Stomach (tissue), 9 donors: ENCODE data around the gene ELF1. TPM values are rescaled to one million over a fixed set of nuclear protein-coding genes. Genes with fewer than 3 reads are reported as not detected.
"Not testable (repeated sequence)": the region's sequence is repeated elsewhere in the genome, so short reads cannot be mapped to it uniquely, and the experiment has no call there.

Experiments used
- DNase-seq, 2 donors: peaks; one replicate each; pipeline versions ENCODE4 v3.0.0 to v3.0.0-alpha.2; 2013 to 2019
- H3K27ac ChIP-seq, 5 donors: fragments of 200-600 bp in 4 of 5; sonication (generic) in 4 of 5; one replicate each; pipeline ENCODE4 v1.5.1; 2013 to 2019; ENCODE audit warnings: mild to moderate bottlenecking in 1 of 5, moderate library complexity in 1 of 5
- H3K27me3 ChIP-seq, 3 donors: fragments of 200-600 bp; sonication (generic); one replicate each; pipeline ENCODE4 v1.5.1; 2017 to 2019; ENCODE audit warnings: mixed run types in 1 of 3
- H3K36me3 ChIP-seq, 4 donors: fragments of 200-600 bp; sonication (generic); 1 replicate in 3 of 4; 2 replicates in 1 of 4; pipeline ENCODE4 v1.5.1; 2016 to 2019
- H3K4me1 ChIP-seq, 4 donors: fragments of 200-600 bp; sonication (generic); one replicate each; pipeline ENCODE4 v1.5.1; 2016 to 2019
- H3K4me3 ChIP-seq, 4 donors: fragments of 200-600 bp; sonication (generic) in 3 of 4; one replicate each; pipeline ENCODE4 v1.5.1; 2016 to 2019; ENCODE audit warnings: mild to moderate bottlenecking in 1 of 4
- H3K9me3 ChIP-seq, 4 donors: fragments of 200-600 bp; sonication (generic); one replicate each; pipeline ENCODE4 v1.5.1; 2016 to 2019
- EP300 ChIP-seq: sonication (generic); formaldehyde crosslinking; IDR thresholded peaks from one replicate; pipeline ENCODE4 v1.6.1; 2017; ENCODE audit warnings: antibody characterized with exemption
- POLR2A ChIP-seq, 4 donors: fragments of 450-650 bp; IDR thresholded peaks; one replicate each; pipeline ENCODE4 v1.6.1; 2016; ENCODE audit warnings: antibody characterized with exemption in 4 of 4, control low read depth in 2 of 4, mild to moderate bottlenecking in 1 of 4, moderate library complexity in 1 of 4
- POLR2AphosphoS5 ChIP-seq, 3 donors: sonication (generic); formaldehyde crosslinking; IDR thresholded peaks; one replicate each; pipeline ENCODE4 v1.6.1; 2016; ENCODE audit warnings: antibody characterized with exemption in 3 of 3
- WGBS, 5 donors: extraction: QIAGEN DNeasy Blood & Tissue Kit in 3 of 5; methylation state at CpG; one replicate each; pipeline versions ENCODE4 v1.1.5 to v1.1.7; 2013 to 2018; 5-methylcytosine and 5-hydroxymethylcytosine counted together
- intact Hi-C: fragments of 100-400 bp; cut with DNase I; formaldehyde crosslinking; loops from one replicate; pipeline ENCODE4 v1.15.1; 2023; ENCODE audit warnings: low total_unique reads
- polyA plus RNA-seq, 3 donors: library from polyadenylated mRNA; stranded (reverse); fragments of 200-250 nt; gene quantifications; one replicate each; pipeline ENCODE4 v1.2.3, GENCODE V29; 2013
- total RNA-seq, 5 donors: library from RNA; depleted of rRNA; stranded (reverse); fragments of >200 nt; gene quantifications; one replicate each; pipeline versions ENCODE4 v1.1.0 to v1.2.3, GENCODE V29; 2014 to 2016
- TF ChIP-seq, protein P1 (sequence below), 7 experiments: fragments of 450-650 bp in 4 of 7; fragments of 200-600 bp in 3 of 7; sonication (generic) in 3 of 7; IDR thresholded peaks; one replicate each; pipeline ENCODE4 v1.5.1; 2016 to 2019; ENCODE audit warnings: antibody characterized with exemption in 7 of 7, control low read depth in 2 of 7, mild to moderate bottlenecking in 1 of 7
- donor health status: healthy with polysubstance abuse.
- donor health status: Bipolar disorder and iron deficiency.
- donor health status: healthy.

Gene ELF1
- total and polyA plus RNA-seq, 8 donors = 10.9 to 113 (median 36.2) TPM

DNA sequence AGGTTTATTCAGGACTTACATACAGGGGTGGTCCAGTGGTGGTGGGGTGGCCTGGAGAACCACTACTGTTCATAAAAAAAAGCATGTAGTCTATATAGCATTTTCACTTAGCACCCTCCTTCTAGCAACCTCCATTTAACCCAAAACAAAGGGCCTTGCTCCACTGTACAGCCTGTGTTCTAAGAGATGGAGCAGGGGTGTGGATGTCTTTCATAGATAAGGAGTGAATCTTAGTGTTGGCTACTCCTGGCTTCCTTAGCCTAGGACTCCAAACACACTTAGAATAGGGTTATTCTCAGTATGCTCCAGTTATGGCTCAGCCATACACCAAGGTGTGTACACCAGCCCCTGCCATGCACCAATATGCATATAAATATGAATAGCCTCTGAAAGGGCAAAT, 95.2 kb downstream of the ELF1 start:
- TF ChIP-seq POLR2AphosphoS5 (IDR thresholded peaks at IDR 0.05) (no peak), POLR2A (IDR thresholded peaks at IDR 0.05) (no peak), EP300 (no peak)
- TF ChIP-seq, protein P1, sequence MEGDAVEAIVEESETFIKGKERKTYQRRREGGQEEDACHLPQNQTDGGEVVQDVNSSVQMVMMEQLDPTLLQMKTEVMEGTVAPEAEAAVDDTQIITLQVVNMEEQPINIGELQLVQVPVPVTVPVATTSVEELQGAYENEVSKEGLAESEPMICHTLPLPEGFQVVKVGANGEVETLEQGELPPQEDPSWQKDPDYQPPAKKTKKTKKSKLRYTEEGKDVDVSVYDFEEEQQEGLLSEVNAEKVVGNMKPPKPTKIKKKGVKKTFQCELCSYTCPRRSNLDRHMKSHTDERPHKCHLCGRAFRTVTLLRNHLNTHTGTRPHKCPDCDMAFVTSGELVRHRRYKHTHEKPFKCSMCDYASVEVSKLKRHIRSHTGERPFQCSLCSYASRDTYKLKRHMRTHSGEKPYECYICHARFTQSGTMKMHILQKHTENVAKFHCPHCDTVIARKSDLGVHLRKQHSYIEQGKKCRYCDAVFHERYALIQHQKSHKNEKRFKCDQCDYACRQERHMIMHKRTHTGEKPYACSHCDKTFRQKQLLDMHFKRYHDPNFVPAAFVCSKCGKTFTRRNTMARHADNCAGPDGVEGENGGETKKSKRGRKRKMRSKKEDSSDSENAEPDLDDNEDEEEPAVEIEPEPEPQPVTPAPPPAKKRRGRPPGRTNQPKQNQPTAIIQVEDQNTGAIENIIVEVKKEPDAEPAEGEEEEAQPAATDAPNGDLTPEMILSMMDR (IDR thresholded peaks at IDR 0.05) = no peak
- no peak for DNase-seq
- Histone ChIP-seq H3K27ac (no peak overlapping the region), H3K27me3 (no peaks in the 10 kb centered on the region), H3K36me3 (peaks cover 1 to 5% (median 3%) of the 10 kb centered on the region in 4 donors), H3K9me3 (no peaks in the 10 kb centered on the region), H3K4me3 (no peak overlapping the region), H3K4me1 (peaks cover 0 to 21% (median 13%) of the 10 kb centered on the region in 4 donors)
- intact Hi-C loops = no loop called here

DNA sequence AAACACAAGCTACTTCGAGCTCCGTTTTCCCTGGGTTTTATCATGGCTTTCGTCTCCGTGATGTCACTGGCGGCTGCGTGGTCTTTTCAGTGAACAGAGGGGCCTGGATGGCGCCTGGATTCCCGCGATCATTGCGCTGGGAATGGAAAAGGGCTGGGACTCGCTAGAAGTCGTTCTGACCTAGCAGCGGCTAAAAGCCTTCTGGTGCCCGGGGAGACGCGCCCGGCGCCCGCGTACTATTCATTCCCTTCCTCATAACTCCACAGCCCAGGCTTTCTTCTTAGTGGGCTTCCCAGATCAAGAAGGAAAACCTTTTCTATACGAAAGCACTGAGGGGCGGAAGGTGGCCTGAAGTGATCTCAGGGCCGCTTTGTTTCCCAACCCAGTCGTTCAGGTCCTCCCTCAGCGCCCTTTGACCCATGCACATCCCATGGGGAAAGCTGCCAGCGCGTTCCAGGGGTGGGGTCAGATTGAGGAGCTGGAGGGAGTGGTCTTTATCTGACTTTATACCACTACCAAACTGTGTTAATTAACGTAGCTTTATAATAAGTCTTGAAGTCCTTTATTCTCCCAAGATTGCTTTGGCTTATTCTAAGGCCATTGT, 96.6 kb downstream of the ELF1 start:
- peak overlapping the region in 1 of 5 donors; percentile 46 for H3K27ac ChIP-seq

DNA sequence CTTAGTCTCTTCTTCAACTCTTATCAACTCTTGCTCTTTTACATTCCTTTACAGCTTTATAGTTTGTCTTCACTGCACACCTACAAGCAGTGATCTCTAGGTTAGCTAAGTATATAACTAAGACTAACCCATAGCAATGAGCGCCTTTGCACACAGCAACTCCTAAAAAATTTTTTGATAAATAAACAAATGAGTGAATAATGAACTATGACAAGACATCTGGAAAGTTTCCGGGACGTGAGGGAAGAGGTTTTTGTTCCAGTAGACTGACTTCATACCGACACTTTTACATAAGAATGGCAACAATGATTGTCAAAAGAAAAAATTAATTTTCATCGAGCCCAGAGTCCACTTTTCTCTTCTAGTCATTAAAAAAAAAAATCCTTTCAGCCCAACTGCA, 98.3 kb downstream of the ELF1 start:
- H3K27me3 ChIP-seq = no peaks in the 10 kb centered on the region
- no peak for DNase-seq
- H3K36me3 ChIP-seq = no peaks in the 10 kb centered on the region
- intact Hi-C loops = no loop called here
- 6 to 9% (median 7%) methylated on average over 5 of the region's 5 CpGs for WGBS, 5 donors
- peaks cover 0 to 25% (median 18%) of the 10 kb centered on the region in 4 donors for H3K4me1 ChIP-seq
- TF ChIP-seq, protein P1 (IDR thresholded peaks at IDR 0.05) = no peak
- TF ChIP-seq EP300 = no peak
- no peak for TF ChIP-seq POLR2A (IDR thresholded peaks at IDR 0.05)
- no peak for TF ChIP-seq POLR2AphosphoS5 (IDR thresholded peaks at IDR 0.05)
- H3K27ac ChIP-seq = peak overlapping the region; percentile 76 to 92 (median 88)
- H3K4me3 ChIP-seq = peak overlapping the region; percentile 59 to 70 (median 62)
- no peaks in the 10 kb centered on the region for H3K9me3 ChIP-seq

More for the DNA sequence above, 96.6 kb downstream of the ELF1 start:
- 57 to 69% (median 59%) methylated on average over 27 to 28 of the region's 28 CpGs for WGBS, 5 donors
- Histone ChIP-seq H3K4me3 (no peak overlapping the region), H3K9me3 (no peaks in the 10 kb centered on the region), H3K36me3 (no peaks in the 10 kb centered on the region), H3K4me1 (peaks cover 0 to 21% (median 13%) of the 10 kb centered on the region in 4 donors), H3K27me3 (no peaks in the 10 kb centered on the region)
- TF ChIP-seq, protein P1 (IDR thresholded peaks at IDR 0.05) = no peak
- TF ChIP-seq EP300 (no peak), POLR2A (IDR thresholded peaks at IDR 0.05) (no peak), POLR2AphosphoS5 (IDR thresholded peaks at IDR 0.05) (no peak)
- intact Hi-C loops = no loop called here
- DNase-seq = peak in 1 of 2 donors; percentile 35

DNA sequence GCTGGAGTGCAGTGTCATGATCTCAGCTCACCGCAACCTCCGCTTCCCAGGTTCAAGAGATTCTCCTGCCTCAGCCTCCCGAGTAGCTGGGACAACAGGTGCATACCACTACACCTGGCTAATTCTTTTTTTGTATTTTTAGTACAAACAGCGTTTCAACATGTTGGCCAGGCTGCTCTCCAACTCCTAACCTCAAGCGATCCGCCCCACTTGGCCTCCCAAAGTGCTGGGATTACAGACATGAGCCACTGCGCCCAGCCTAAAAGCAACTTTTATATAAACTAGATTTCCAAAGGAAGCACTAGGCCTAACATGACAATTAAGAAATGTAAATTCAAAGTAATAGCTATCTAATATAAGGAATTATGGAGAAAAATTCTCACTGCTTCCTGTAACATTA, 99.2 kb downstream of the ELF1 start:
- peaks cover 0 to 34% (median 23%) of the 10 kb centered on the region in 4 donors for H3K4me1 ChIP-seq
- intact Hi-C loops, H3K9me3 ChIP-seq, H3K4me3 ChIP-seq, DNase-seq, H3K36me3 ChIP-seq, H3K27me3 ChIP-seq: not testable (repeated sequence)
- 79 to 92% (median 83%) methylated on average over 7 of the region's 7 CpGs for WGBS, 5 donors
- H3K27ac ChIP-seq = peak overlapping the region in 1 of 5 donors; percentile 90
